GF-D8 (cell line): ENCODE data around the gene TPCN1.

Experiments
- DNase-seq: peaks from one replicate; lab custom pipeline; 2025; lab: John Stamatoyannopoulos, UW

TPCN1 gene

GRCh38 chr12:113310489-113310888, 89.2 kb downstream of the TPCN1 start:
- DNase-seq: no peak

- no peak for DNase-seq
Measured at GRCh38 chr12:113314121-113314529, 92.9 kb downstream of the TPCN1 start.

GRCh38 chr12:113315358-113315757, 94.1 kb downstream of the TPCN1 start:
- no peak for DNase-seq

- DNase-seq: no peak
Measured at GRCh38 chr12:113316155-113316554, 94.9 kb downstream of the TPCN1 start.

- DNase-seq: no peak
Measured at GRCh38 chr12:113317122-113317521, 95.9 kb downstream of the TPCN1 start.

- no peak for DNase-seq
Measured at GRCh38 chr12:113318046-113318656, 96.9 kb downstream of the TPCN1 start.

- DNase-seq: no peak
Measured at GRCh38 chr12:113318900-113319628, 97.8 kb downstream of the TPCN1 start.

- DNase-seq: no peak
Measured at GRCh38 chr12:113320401-113320800, 99.1 kb downstream of the TPCN1 start.

GRCh38 chr12:113322343-113322742, 101.1 kb downstream of the TPCN1 start:
- DNase-seq: no peak

- no peak for DNase-seq
Measured at GRCh38 chr12:113325916-113326315, 104.7 kb downstream of the TPCN1 start.

- DNase-seq: no peak
Measured at GRCh38 chr12:113326775-113327395, 105.6 kb downstream of the TPCN1 start.

GRCh38 chr12:113328368-113328889, 107.2 kb downstream of the TPCN1 start:
- no peak for DNase-seq

- no peak for DNase-seq
Measured at GRCh38 chr12:113329022-113329790, 107.9 kb downstream of the TPCN1 start.

- DNase-seq: no peak
Measured at GRCh38 chr12:113329791-113330417, 108.6 kb downstream of the TPCN1 start.

- DNase-seq: no peak
Measured at GRCh38 chr12:113330505-113330904, 109.2 kb downstream of the TPCN1 start.

GRCh38 chr12:113332688-113333417, 111.6 kb downstream of the TPCN1 start:
- no peak for DNase-seq

GRCh38 chr12:113333418-113333750, 112.1 kb downstream of the TPCN1 start:
- DNase-seq: no peak

GRCh38 chr12:113333877-113334785, 112.9 kb downstream of the TPCN1 start:
- DNase-seq: peak; percentile 75

- peak; percentile 45 for DNase-seq
Measured at GRCh38 chr12:113334786-113335539, 113.7 kb downstream of the TPCN1 start, which contains the start of gene SLC8B1. SLC8B1 (minus strand) TSS chr12:113335109; CDS start chr12:113332878, 2,231 bp downstream.
